Astrocyte of the hippocampus (primary cell): ENCODE results near the gene ZBTB7B.

Experiments used
- DNase-seq: peaks from one replicate; pipeline ENCODE4 v3.0.0; 2011; ENCODE audit warnings: low read depth, low spot score

Gene ZBTB7B

DNA sequence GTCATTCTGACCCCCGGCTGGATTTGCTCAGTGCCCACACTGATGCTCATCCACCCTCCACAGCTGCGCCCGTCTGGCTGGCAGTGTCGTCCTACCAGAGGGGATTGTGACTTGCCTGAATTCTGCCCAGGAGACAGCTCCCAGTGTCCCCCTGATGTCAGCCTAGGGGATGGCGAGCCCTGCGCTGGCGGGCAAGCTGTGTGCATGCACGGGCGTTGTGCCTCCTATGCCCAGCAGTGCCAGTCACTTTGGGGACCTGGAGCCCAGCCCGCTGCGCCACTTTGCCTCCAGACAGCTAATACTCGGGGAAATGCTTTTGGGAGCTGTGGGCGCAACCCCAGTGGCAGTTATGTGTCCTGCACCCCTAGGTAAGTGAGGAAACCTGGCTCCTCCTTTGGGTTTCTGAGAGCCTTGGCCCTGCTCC is 55.2 kb downstream of the ZBTB7B start:
- no peak for DNase-seq

DNA sequence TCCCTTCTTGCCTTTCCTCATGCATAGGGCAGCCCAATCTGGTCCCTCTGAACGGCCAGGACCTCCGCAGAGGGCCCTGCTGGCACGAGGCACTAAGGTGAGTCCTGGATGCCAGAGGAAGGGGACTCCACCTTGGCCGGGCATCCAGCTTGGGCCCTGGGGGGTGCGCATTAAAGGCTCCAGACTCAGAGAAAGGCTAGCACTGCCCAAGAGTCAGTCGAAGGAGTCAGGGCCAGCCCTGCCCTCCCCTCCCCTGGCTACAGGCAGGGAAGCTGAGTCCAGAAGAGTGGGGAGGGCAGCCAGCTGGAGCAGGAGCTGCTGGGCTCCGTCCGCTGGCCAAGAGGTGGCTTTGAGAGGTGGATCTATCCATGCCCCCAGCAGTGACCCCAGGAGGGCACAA is 58.1 kb downstream of the ZBTB7B start:
- DNase-seq, result no peak

DNA sequence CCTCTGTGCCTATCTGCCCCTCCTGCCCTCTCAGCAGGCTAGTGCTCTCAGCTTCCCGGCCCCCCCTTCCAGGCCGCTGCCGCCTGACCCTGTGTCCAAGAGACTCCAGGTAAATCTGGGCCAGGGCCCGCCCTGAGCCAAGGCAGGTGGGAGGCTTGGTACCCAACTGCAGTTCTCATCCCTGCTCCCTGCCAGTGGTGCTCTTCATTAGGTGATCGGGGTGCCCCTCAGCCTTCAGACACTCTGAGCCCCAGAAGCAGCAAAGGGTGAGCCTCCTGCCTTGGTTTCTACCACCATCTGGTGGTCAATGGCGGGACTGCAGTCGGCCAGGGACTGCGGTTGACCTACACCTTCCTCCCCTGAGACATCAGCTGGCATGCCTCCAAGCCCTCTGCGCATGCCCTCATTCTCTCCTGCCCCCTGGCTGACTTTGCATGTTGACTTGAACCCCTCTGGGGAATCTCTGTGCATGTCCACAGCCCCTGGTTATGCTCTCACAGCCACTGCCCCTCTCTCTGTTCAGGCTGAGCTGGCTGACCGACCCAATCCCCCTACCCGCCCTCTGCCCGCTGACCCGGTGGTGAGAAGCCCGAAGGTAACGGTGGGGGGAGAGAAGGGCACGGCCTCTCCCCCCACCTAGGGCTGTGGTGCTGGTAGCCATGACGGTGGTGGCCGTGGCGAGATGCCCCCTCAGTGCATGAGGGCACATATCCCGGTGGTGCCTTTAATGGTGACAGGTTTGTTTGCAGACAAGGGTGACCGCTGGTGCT is 59.0 kb downstream of the ZBTB7B start:
- DNase-seq, result peak; percentile 90

DNA sequence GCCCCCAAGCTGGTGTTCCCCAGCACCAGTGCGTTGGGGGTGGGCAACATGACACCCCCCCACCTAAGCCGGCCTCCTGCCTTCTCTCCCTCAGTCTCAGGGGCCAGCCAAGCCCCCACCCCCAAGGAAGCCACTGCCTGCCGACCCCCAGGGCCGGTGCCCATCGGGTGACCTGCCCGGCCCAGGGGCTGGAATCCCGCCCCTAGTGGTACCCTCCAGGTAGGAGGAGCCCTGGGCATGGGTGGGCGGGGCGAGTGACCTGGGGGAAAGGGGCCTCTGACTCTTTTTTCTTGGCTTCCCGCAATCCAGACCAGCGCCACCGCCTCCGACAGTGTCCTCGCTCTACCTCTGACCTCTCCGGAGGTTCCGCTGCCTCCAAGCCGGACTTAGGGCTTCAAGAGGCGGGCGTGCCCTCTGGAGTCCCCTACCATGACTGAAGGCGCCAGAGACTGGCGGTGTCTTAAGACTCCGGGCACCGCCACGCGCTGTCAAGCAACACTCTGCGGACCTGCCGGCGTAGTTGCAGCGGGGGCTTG is 59.6 kb downstream of the ZBTB7B start:
- DNase-seq, result no peak

DNA sequence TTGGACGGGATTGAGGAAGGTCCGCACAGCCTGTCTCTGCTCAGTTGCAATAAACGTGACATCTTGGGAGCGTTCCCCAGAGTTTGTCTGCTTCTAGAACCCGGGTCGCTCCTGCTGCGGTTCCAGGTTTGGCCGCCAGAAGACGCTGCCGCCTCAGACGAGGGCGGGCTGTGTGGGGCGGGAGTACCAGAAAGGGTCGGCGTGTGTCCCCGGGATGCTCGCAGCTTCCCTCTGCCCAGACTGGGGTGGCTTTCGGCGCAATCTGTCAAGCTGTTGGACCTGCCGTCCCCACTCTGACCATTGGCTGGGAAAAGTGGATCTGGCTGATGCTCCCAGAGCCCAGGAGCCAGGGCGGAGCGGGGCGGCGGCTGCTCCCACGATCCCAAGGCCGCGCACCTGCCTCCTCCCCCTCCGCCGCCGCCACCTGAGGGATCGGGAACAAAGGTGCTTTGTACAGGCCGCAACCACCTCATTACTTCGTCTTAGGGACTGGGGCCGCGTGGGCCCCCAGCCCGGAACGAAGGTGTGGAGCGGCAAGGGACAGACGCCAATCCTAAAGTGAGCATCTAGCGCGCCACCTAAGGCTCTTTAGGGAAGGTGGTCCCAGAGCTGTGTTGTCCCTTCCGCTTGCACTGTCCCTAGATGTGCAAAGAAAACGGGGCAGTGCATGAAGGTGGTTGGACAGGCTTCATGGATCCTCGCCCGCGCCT is 60.3 kb downstream of the ZBTB7B start:
- peak; percentile 81 for DNase-seq

DNA sequence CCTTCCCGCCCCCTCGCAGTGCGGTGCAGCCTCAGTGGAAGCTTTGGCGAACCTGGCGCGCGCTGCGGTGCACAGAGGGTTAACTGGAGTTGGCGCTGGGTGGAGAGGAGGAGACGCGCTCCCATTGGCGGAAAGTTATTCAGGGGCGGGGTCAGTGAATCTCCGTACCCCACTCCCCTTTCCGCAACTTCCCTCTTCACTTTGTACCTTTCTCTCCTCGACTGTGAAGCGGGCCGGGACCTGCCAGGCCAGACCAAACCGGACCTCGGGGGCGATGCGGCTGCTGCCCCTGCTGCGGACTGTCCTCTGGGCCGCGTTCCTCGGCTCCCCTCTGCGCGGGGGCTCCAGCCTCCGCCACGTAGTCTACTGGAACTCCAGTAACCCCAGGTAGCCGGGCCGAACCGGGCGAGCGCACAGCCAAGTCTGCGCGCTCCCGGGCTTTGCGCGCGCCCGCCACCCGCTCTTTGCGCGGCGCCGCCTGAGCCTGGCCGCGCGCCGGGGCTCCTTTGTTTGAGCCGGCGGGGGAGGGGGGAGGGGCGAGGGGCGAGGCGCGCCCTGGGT is 61.0 kb downstream of the ZBTB7B start, which contains the start of gene EFNA4:
EFNA4 (plus strand) TSS at position 191 of the 561 bp plus-strand sequence; CDS start at position 275, 84 bp downstream.
- peak; percentile 93 for DNase-seq

DNA sequence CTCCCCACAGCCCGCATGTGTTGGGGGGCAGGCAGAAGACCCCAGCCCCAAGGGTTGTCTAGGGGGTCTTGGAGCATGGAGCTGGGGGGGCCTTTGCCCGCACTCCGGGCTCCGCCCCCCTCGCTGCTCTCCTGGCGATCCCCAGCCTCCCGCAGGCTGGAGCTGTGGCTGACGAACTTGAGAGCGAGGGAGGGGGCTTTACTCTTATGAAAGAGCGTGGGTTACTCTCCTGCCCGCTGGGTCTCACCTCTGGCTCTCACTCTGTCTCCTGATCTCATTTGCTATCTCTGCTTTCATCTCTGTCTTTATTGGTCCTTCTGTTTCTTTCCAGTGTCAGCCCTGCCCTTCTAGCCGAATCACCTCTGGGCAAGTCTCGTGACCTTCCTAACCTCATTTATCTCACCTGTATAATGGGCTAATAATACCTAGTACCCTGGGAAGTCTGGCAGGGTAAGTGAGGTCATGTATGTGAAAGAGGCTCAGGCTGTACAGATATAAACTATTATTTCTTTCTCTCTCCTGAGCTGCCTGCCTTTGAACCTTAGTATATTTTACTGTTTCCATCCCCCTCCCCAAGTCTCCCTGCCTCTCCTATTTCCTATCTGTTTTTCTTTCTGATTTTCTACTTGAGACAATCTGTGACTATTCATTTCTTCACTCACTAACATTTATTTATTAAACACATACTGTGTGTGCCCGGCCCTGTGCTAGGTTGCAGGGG is 61.7 kb downstream of the ZBTB7B start:
- peak; percentile 73 for DNase-seq

DNA sequence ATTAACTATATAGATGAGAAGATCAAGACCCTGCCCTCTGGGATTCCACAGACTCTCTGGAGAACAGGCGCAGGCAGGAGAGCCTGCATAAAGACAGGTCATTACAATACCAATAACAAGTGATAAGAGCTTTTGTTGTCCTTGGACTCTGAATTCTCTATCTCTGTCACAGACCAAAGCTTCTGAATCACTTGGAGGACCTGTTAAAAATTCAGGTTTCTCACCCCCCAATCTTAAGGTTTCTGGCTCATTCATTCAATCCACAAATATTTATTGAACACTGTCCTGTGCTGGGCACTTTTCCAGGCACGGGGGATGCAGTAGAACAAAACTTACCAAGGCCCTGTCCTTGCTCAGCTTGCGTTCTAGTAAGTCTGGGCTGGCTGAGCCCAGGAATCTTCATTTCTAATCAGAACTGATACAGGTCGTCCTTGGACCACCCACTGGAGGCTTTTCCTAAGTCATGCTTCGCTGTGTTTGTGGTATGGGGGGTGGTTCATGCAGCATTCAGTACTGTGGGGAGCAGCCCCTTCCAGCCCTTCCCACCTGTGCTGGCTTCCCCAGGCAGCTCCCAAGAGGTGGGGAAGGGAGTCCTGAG is 62.3 kb downstream of the ZBTB7B start:
- no peak for DNase-seq

DNA sequence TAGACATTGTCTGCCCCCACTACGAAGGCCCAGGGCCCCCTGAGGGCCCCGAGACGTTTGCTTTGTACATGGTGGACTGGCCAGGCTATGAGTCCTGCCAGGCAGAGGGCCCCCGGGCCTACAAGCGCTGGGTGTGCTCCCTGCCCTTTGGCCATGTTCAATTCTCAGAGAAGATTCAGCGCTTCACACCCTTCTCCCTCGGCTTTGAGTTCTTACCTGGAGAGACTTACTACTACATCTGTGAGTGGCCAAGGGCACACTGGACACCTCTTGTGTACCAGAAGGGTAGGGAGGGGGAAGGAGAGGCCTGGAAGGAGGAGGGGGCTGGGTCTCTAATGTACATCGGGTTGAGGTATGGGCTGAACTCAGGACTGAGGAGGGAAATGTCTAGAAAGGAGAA is 64.2 kb downstream of the ZBTB7B start:
- no peak for DNase-seq
